H1 (cell line): Measurements from ENCODE around the gene EVA1B. TPM values are rescaled to one million over a fixed set of nuclear protein-coding genes. Genes with fewer than 3 reads are reported as not detected.

Source experiments
- CTCF ChIA-PET: fragments of 300-600 bp; sonication (Branson Sonifier 250); formaldehyde crosslinking; loops from one replicate; lab custom pipeline; 2021; ENCODE audit not compliant: partially characterized antibody; lab: Charles Lee
- POLR2A ChIA-PET: fragments of 300-600 bp; sonication (Branson Sonifier 250); formaldehyde crosslinking; loops from one replicate; lab custom pipeline; 2021; ENCODE audit warnings: inconsistent platforms; ENCODE audit not compliant: partially characterized antibody; lab: Charles Lee
- DNase-seq, 2 experiments: peaks; one replicate each; pipeline versions ENCODE4 v3.0.0 to v3.0.0-alpha.2; 2010 to 2022; ENCODE audit warnings: low spot score in 2 of 2, low read depth in 1 of 2, mixed read lengths in 1 of 2
- FAIRE-seq: peaks from 2 replicates; lab custom pipeline; 2011; peaks lifted over from hg19 to GRCh38; lab: Jason Lieb, UNC
- H2AFZ ChIP-seq: 2 replicates; pipeline ENCODE4 v1.8.1; 2012; ENCODE audit warnings: low read length, inconsistent platforms
- H2AK5ac ChIP-seq: 2 replicates; pipeline ENCODE4 v1.6.1; 2013; ENCODE audit warnings: low read depth, low read length
- H2BK120ac ChIP-seq: replicated peaks from 2 replicates; pipeline ENCODE3; 2013; ENCODE audit warnings: low read depth, low read length, inconsistent platforms
- H2BK12ac ChIP-seq: 2 replicates; pipeline ENCODE4 v1.6.1; 2013; ENCODE audit warnings: low read depth, low read length
- H2BK15ac ChIP-seq: 2 replicates; pipeline ENCODE4 v1.6.1; 2013; ENCODE audit warnings: low read length
- H2BK20ac ChIP-seq: 2 replicates; pipeline ENCODE4 v1.6.1; 2013; ENCODE audit warnings: low read length
- H2BK5ac ChIP-seq: 2 replicates; pipeline ENCODE4 v1.6.1; 2013; ENCODE audit warnings: low read depth, low read length
- H3K14ac ChIP-seq: 2 replicates; pipeline ENCODE4 v1.6.1; 2013; ENCODE audit warnings: inconsistent platforms; ENCODE audit not compliant: insufficient read length
- H3K18ac ChIP-seq: 2 replicates; pipeline ENCODE4 v1.6.1; 2013; ENCODE audit warnings: low read length; ENCODE audit errors: extremely low read depth
- H3K23ac ChIP-seq: 2 replicates; pipeline ENCODE4 v1.6.1; 2013; ENCODE audit warnings: inconsistent platforms; ENCODE audit not compliant: insufficient read length
- H3K23me2 ChIP-seq: 2 replicates; pipeline ENCODE4 v1.6.1; 2013; ENCODE audit warnings: low read depth, low read length
- H3K27ac ChIP-seq: 2 replicates; pipeline ENCODE4 v1.6.1; 2011; ENCODE audit warnings: low read depth, low read length, inconsistent platforms
- H3K27me3 ChIP-seq, 4 experiments: replicated peaks in 1 of 4; 1 replicate in 1 of 4; 2 replicates in 3 of 4; pipeline versions ENCODE4 v1.6.1 to v1.8.1; 2011 to 2013; ENCODE audit warnings: low read length in 3 of 4, mild to moderate bottlenecking in 3 of 4, inconsistent platforms in 2 of 4, mixed read lengths in 2 of 4, moderate library complexity in 1 of 4; ENCODE audit not compliant: control insufficient read depth in 3 of 4, insufficient read depth in 3 of 4; ENCODE audit errors: extremely low read depth in 1 of 4
- H3K36me3 ChIP-seq, 4 experiments: 2 replicates each; pipeline versions ENCODE4 v1.6.1 to v1.8.1; 2011 to 2013; ENCODE audit warnings: mild to moderate bottlenecking in 4 of 4, low read length in 3 of 4, moderate library complexity in 2 of 4, control low read depth in 1 of 4, inconsistent platforms in 1 of 4; ENCODE audit not compliant: insufficient read depth in 4 of 4, control insufficient read depth in 2 of 4
- H3K4ac ChIP-seq: replicated peaks from 2 replicates; pipeline ENCODE3; 2013; ENCODE audit warnings: low read length, low read depth, mixed read lengths, inconsistent platforms; ENCODE audit not compliant: insufficient read length
- H3K4me1 ChIP-seq, 4 experiments: replicated peaks in 1 of 4; 1 replicate in 1 of 4; 2 replicates in 3 of 4; pipeline versions ENCODE4 v1.6.1 to v1.8.1; 2011 to 2013; ENCODE audit warnings: low read length in 3 of 4, inconsistent platforms in 2 of 4, mixed read lengths in 1 of 4; ENCODE audit not compliant: insufficient read depth in 4 of 4, control insufficient read depth in 3 of 4
- H3K4me2 ChIP-seq, 2 experiments: 2 replicates each; pipeline versions ENCODE4 v1.6.1 to v1.8.1; 2011 to 2013; ENCODE audit warnings: low read depth in 2 of 2, low read length in 2 of 2, control low read depth in 1 of 2, inconsistent platforms in 1 of 2, mild to moderate bottlenecking in 1 of 2; ENCODE audit not compliant: insufficient read depth in 1 of 2
- H3K4me3 ChIP-seq, 4 experiments: fragments of 200-600, 300-600 bp in 1 of 4; sonication (generic), shearing (Covaris generic), sonication (Bioruptor Twin) in 1 of 4; 2 replicates each; pipeline versions ENCODE4 v1.5.1 to v1.8.1; 2011 to 2016; ENCODE audit warnings: low read length in 4 of 4, low read depth in 3 of 4, control low read depth in 2 of 4, inconsistent platforms in 2 of 4, mild to moderate bottlenecking in 2 of 4, mixed read lengths in 1 of 4, moderate library complexity in 1 of 4; ENCODE audit not compliant: insufficient read depth in 2 of 4; ENCODE audit errors: extremely low read depth in 1 of 4
- H3K56ac ChIP-seq: replicated peaks from 2 replicates; pipeline ENCODE3; 2013; ENCODE audit warnings: low read depth, mild to moderate bottlenecking, mixed read lengths, low read length, inconsistent platforms; ENCODE audit not compliant: insufficient read length
- H3K79me1 ChIP-seq: 2 replicates; pipeline ENCODE4 v1.6.1; 2013; ENCODE audit warnings: low read depth, low read length, control low read depth
- H3K79me2 ChIP-seq, 2 experiments: 2 replicates each; pipeline versions ENCODE4 v1.6.1 to v1.8.1; 2012 to 2013; ENCODE audit warnings: low read length in 2 of 2, mild to moderate bottlenecking in 2 of 2, inconsistent platforms in 1 of 2; ENCODE audit not compliant: insufficient read depth in 2 of 2, control insufficient read depth in 1 of 2
- H3K9ac ChIP-seq, 4 experiments: replicated peaks in 1 of 4; 1 replicate in 1 of 4; 2 replicates in 3 of 4; pipeline versions ENCODE4 v1.6.1 to v1.8.1; 2011 to 2013; ENCODE audit warnings: low read depth in 3 of 4, low read length in 3 of 4, control low read depth in 2 of 4, mild to moderate bottlenecking in 2 of 4, moderate library complexity in 2 of 4, inconsistent platforms in 1 of 4; ENCODE audit errors: extremely low read depth in 1 of 4
- H3K9me3 ChIP-seq, 2 experiments: 2 replicates each; pipeline versions ENCODE4 v1.6.1 to v1.8.1; 2012 to 2013; ENCODE audit warnings: mild to moderate bottlenecking in 2 of 2, moderate library complexity in 2 of 2, control low read depth in 1 of 2, inconsistent platforms in 1 of 2, low read depth in 1 of 2, low read length in 1 of 2, mixed read lengths in 1 of 2; ENCODE audit not compliant: insufficient read depth in 2 of 2
- H4K20me1 ChIP-seq, 2 experiments: replicated peaks in 1 of 2; 2 replicates each; pipeline versions ENCODE3 to v1.8.1; 2011 to 2013; ENCODE audit warnings: inconsistent platforms in 2 of 2, low read length in 2 of 2, mild to moderate bottlenecking in 1 of 2; ENCODE audit not compliant: insufficient read depth in 2 of 2, control insufficient read depth in 1 of 2
- H4K5ac ChIP-seq: 2 replicates; pipeline ENCODE4 v1.6.1; 2013; ENCODE audit warnings: low read length, low read depth, mixed read lengths, inconsistent platforms; ENCODE audit not compliant: insufficient read length
- H4K8ac ChIP-seq: 2 replicates; pipeline ENCODE4 v1.8.0; 2013; ENCODE audit warnings: mild to moderate bottlenecking, moderate library complexity, low read length, inconsistent platforms; ENCODE audit not compliant: insufficient read depth; ENCODE audit errors: extremely low read depth
- H4K91ac ChIP-seq: replicated peaks from 2 replicates; pipeline ENCODE3; 2013; ENCODE audit warnings: low read length, mixed read lengths, inconsistent platforms; ENCODE audit not compliant: insufficient read length
- ATF2 ChIP-seq: IDR thresholded peaks from 2 replicates; pipeline ENCODE4 v1.6.1; 2012; ENCODE audit warnings: low read length, inconsistent platforms
- BACH1 ChIP-seq: IDR thresholded peaks from 2 replicates; pipeline ENCODE4 v1.6.1; 2012; ENCODE audit warnings: low read length, improper control_type of control experiment
- CHD1 ChIP-seq: IDR thresholded peaks from 2 replicates; pipeline ENCODE4 v1.6.1; 2012; ENCODE audit warnings: low read depth, low read length, improper control_type of control experiment
- CTBP2 ChIP-seq: IDR thresholded peaks from 2 replicates; pipeline ENCODE4 v1.7.0; 2011; ENCODE audit warnings: borderline replicate concordance, mild to moderate bottlenecking, moderate library complexity, mixed read lengths, low read length; ENCODE audit not compliant: insufficient read depth, insufficient read length
- EP300 ChIP-seq, 2 experiments: IDR thresholded peaks; 1 replicate in 1 of 2; 2 replicates in 1 of 2; pipeline ENCODE4 v1.6.1; 2011 to 2012; ENCODE audit warnings: low read depth in 2 of 2, low read length in 2 of 2, mild to moderate bottlenecking in 2 of 2, borderline replicate concordance in 1 of 2, inconsistent platforms in 1 of 2, moderate library complexity in 1 of 2
- NANOG ChIP-seq: IDR thresholded peaks from 2 replicates; pipeline ENCODE4 v1.6.1; 2011; ENCODE audit warnings: low read length, low read depth, mild to moderate bottlenecking, inconsistent platforms; ENCODE audit not compliant: insufficient read depth, poor library complexity, severe bottlenecking
- POLR2A ChIP-seq, 2 experiments: IDR thresholded peaks; 1 replicate in 1 of 2; 2 replicates in 1 of 2; pipeline ENCODE4 v1.6.1; 2011; ENCODE audit warnings: low read depth in 2 of 2, low read length in 2 of 2, mild to moderate bottlenecking in 2 of 2; ENCODE audit errors: control extremely low read depth in 1 of 2
- POLR2AphosphoS5 ChIP-seq: IDR thresholded peaks from 2 replicates; pipeline ENCODE4 v1.6.1; 2011; ENCODE audit warnings: low read depth, low read length
- RFX5 ChIP-seq: IDR thresholded peaks from 2 replicates; pipeline ENCODE4 v1.6.1; 2011; ENCODE audit warnings: low read depth, low read length, improper control_type of control experiment, borderline replicate concordance
- SIRT6 ChIP-seq: IDR thresholded peaks from one replicate; pipeline ENCODE4 v1.7.1; 2012; ENCODE audit warnings: low read length, inconsistent platforms
- SIX5 ChIP-seq: IDR thresholded peaks from 2 replicates; pipeline ENCODE4 v1.6.1; 2011; ENCODE audit warnings: mild to moderate bottlenecking, low read depth, low read length
- TAF7 ChIP-seq: optimal IDR thresholded peaks from 2 replicates; pipeline ENCODE3; 2011; ENCODE audit warnings: low read depth, mild to moderate bottlenecking, inconsistent platforms, low read length, moderate library complexity, borderline replicate concordance
- WGBS, 2 experiments: shearing (Covaris generic) in 1 of 2; methylation state at CpG; one replicate each; pipeline versions ENCODE4 v1.1.6 to v1.1.7; 2013 to 2015; ENCODE audit warnings: low lambda C conversion rate in 2 of 2, mixed read lengths in 2 of 2, inconsistent platforms in 1 of 2, low coverage in 1 of 2, missing lambda C conversion rate in 1 of 2; ENCODE audit not compliant: insufficient replicate concordance in 2 of 2, insufficient coverage in 1 of 2, insufficient read length in 1 of 2; ENCODE audit errors: extremely low coverage in 1 of 2, missing lambda C conversion rate in 1 of 2; 5-methylcytosine and 5-hydroxymethylcytosine counted together
- polyA plus RNA-seq, 7 experiments: library from polyadenylated mRNA; depleted of rRNA in 3 of 7; stranded (reverse) in 5 of 7; unstranded in 2 of 7; fragments of >200 nt in 5 of 7; fragments of 200-250 nt in 2 of 7; gene quantifications; 1 replicate in 5 of 7; 2 replicates in 1 of 7; 4 replicates in 1 of 7; pipeline versions ENCODE4 v1.2.1 to v1.2.3, GENCODE V29; 2011 to 2013; ENCODE audit warnings: missing spikeins in 2 of 7, mixed read lengths in 2 of 7
- total RNA-seq: library from RNA; stranded (reverse); fragmentation: NEBNext Ultra II Directional; extraction: Animal tissue kit (Norgen Biotek cat#: 25700); gene quantifications from 2 replicates; pipeline ENCODE4 v1.2.1, GENCODE V29; 2021

Gene EVA1B
- total and polyA plus RNA-seq, 2 of the 8 experiments (the other 6 are each of a cell fraction or from before 2014, with no cell fraction given) = 10.0 to 19.9 TPM

GRCh38 chr1:36367798-36368197, 44.4 kb upstream of the EVA1B start:
- H3K4ac ChIP-seq = no peak overlapping the region
- no peak overlapping the region for H3K4me2 ChIP-seq
- H2AK5ac ChIP-seq = no peak overlapping the region
- H3K56ac ChIP-seq = no peak overlapping the region
- no peak overlapping the region for H2BK120ac ChIP-seq
- WGBS, 2 experiments = 95% methylated on average over 4 of the region's 4 CpGs; no CpG with 5 or more reads in 1 of the 2 experiments
- no peak overlapping the region for H4K5ac ChIP-seq
- FAIRE-seq = no peak
- no peak overlapping the region for H2BK5ac ChIP-seq
- no peak overlapping the region for H2AFZ ChIP-seq
- H3K36me3 ChIP-seq = peaks cover 0 to 3% (median 0%) of the 10 kb centered on the region in 4 experiments; a peak in 1 of 8 replicates
- no peak overlapping the region for H4K8ac ChIP-seq
- no peak for DNase-seq
- H2BK20ac ChIP-seq = no peak overlapping the region
- no peak overlapping the region for H3K9ac ChIP-seq
- H2BK15ac ChIP-seq = no peak overlapping the region
- H3K23ac ChIP-seq = no peak overlapping the region
- no peak overlapping the region for H3K14ac ChIP-seq
- H3K27ac ChIP-seq = no peak overlapping the region
- CTCF ChIA-PET = interaction anchor here (0.5 to 7.9 kb wide), 23 partner anchors 13 to 293 kb away, joined by 3 to 90 read pairs (median 5); partner anchors contain the start of genes EVA1B, SH3D21, STK40 and TRAPPC3
- H4K20me1 ChIP-seq = peaks cover 0 to 7% of the 10 kb centered on the region in 2 experiments
- no peak overlapping the region for H2BK12ac ChIP-seq
- no peak overlapping the region for H4K91ac ChIP-seq
- no peak overlapping the region for H3K4me3 ChIP-seq
- POLR2A ChIA-PET = interaction anchor here (0.6 to 5.2 kb wide), 8 partner anchors 13 to 83 kb away, joined by 3 to 33 read pairs (median 4); partner anchors contain the start of genes EVA1B, LSM10 and OSCP1
- H3K4me1 ChIP-seq = peaks cover 6 to 20% (median 13%) of the 10 kb centered on the region in 4 experiments; a peak in 6 of 7 replicates
- H3K79me2 ChIP-seq = peaks cover 0 to 33% of the 10 kb centered on the region in 2 experiments; a peak in 2 of 4 replicates
- H3K23me2 ChIP-seq = no peaks in the 10 kb centered on the region
- no peaks in the 10 kb centered on the region for H3K9me3 ChIP-seq
- no peaks in the 10 kb centered on the region for H3K27me3 ChIP-seq
- H3K79me1 ChIP-seq = peaks cover 3% of the 10 kb centered on the region; the same call in 1 of the 2 replicates
- H3K18ac ChIP-seq = no peak overlapping the region
- TF ChIP-seq SIX5 (no peak), SIRT6 (no peak), RFX5 (no peak), CTBP2 (no peak), BACH1 (no peak), NANOG (no peak), POLR2AphosphoS5 (no peak), EP300 (IDR thresholded peaks at IDR 0.05; ENCODE audit: borderline replicate concordance in 1 of 2, low read depth in 2 of 2, low read length in 2 of 2) (no peak), CHD1 (no peak), ATF2 (no peak), POLR2A (IDR thresholded peaks at IDR 0.05; ENCODE audit: control extremely low read depth in 1 of 2, low read depth in 2 of 2, low read length in 2 of 2) (no peak), TAF7 (no peak)
